Progenitor cell of endocrine pancreas (in vitro differentiated cells): Measurements from ENCODE around the gene SYDE2. TPM values are rescaled to one million over a fixed set of nuclear protein-coding genes. Genes with fewer than 3 reads are reported as not detected.

Experiments used
- DNase-seq: peaks from one replicate; pipeline ENCODE4 v3.0.0; 2021; ENCODE audit warnings: low spot score; ENCODE audit not compliant: unreplicated experiment
- H3K27ac Mint-ChIP-seq: 2 replicates; pipeline ENCODE4 v1.8.0; 2021; ENCODE audit warnings: mild to moderate bottlenecking, moderate library complexity, mixed read lengths
- H3K27me3 Mint-ChIP-seq: 2 replicates; pipeline ENCODE4 v1.8.0; 2021; ENCODE audit warnings: mixed read lengths
- H3K36me3 Mint-ChIP-seq: 2 replicates; pipeline ENCODE4 v1.8.0; 2022; ENCODE audit warnings: mixed read lengths; ENCODE audit not compliant: insufficient read depth
- H3K4me1 Mint-ChIP-seq: 2 replicates; pipeline ENCODE4 v1.8.0; 2021; ENCODE audit warnings: low read depth, mixed read lengths
- H3K4me3 Mint-ChIP-seq: 2 replicates; pipeline ENCODE4 v1.8.0; 2021; ENCODE audit warnings: low read depth, mild to moderate bottlenecking, moderate library complexity, mixed read lengths
- H3K9me3 Mint-ChIP-seq: 2 replicates; pipeline ENCODE4 v1.8.0; 2021; ENCODE audit warnings: low read depth, mixed read lengths
- CTCF ChIP-seq: fragments of 200-600 bp; sonication (generic); IDR thresholded peaks from one replicate; pipeline ENCODE4 v1.5.0; 2021; ENCODE audit warnings: antibody characterized with exemption, mild to moderate bottlenecking; ENCODE audit not compliant: unreplicated experiment
- total RNA-seq: library from RNA; stranded (reverse); gene quantifications from 2 replicates; pipeline ENCODE4 v1.2.1, GENCODE V29; 2021

The SYDE2 gene
- total RNA-seq, 1 donor from 2014 or later = 24.2 TPM

GRCh38 chr1:85214654-85215053, 13.8 kb upstream of the SYDE2 start:
- H3K27me3 Mint-ChIP-seq = no peaks in the 10 kb centered on the region
- H3K9me3 Mint-ChIP-seq = peaks cover 4% of the 10 kb centered on the region
- no peak for TF ChIP-seq CTCF
- H3K36me3 Mint-ChIP-seq = no peaks in the 10 kb centered on the region
- no peak for DNase-seq
- peaks cover 11% of the 10 kb centered on the region for H3K4me1 Mint-ChIP-seq
- no peak overlapping the region for H3K4me3 Mint-ChIP-seq
- H3K27ac Mint-ChIP-seq = no peak overlapping the region

- Mint-ChIP-seq H3K4me1 (peaks cover 2% of the 10 kb centered on the region), H3K36me3 (no peaks in the 10 kb centered on the region), H3K27ac (no peak overlapping the region), H3K9me3 (no peaks in the 10 kb centered on the region), H3K4me3 (no peak overlapping the region), H3K27me3 (no peaks in the 10 kb centered on the region)
- DNase-seq = no peak
- TF ChIP-seq CTCF = no peak
Measured at GRCh38 chr1:85208488-85208887, 7.7 kb upstream of the SYDE2 start.

- Mint-ChIP-seq H3K27me3 (no peaks in the 10 kb centered on the region), H3K9me3 (no peaks in the 10 kb centered on the region), H3K4me3 (no peak overlapping the region), H3K36me3 (no peaks in the 10 kb centered on the region), H3K27ac (no peak overlapping the region), H3K4me1 (peaks cover 22% of the 10 kb centered on the region)
- DNase-seq = no peak
- TF ChIP-seq CTCF = no peak
Measured at GRCh38 chr1:85203573-85204171, 2.9 kb upstream of the SYDE2 start.

GRCh38 chr1:85202864-85203255, 2.0 kb upstream of the SYDE2 start:
- peaks cover 29% of the 10 kb centered on the region for H3K4me1 Mint-ChIP-seq
- no peaks in the 10 kb centered on the region for H3K9me3 Mint-ChIP-seq
- H3K27ac Mint-ChIP-seq = no peak overlapping the region
- no peaks in the 10 kb centered on the region for H3K27me3 Mint-ChIP-seq
- DNase-seq = no peak
- no peaks in the 10 kb centered on the region for H3K36me3 Mint-ChIP-seq
- no peak for TF ChIP-seq CTCF
- H3K4me3 Mint-ChIP-seq = peak overlapping the region; percentile 98

GRCh38 chr1:85202092-85202863, 1.5 kb upstream of the SYDE2 start:
- H3K27me3 Mint-ChIP-seq = no peaks in the 10 kb centered on the region
- peak overlapping the region; percentile 98 for H3K4me3 Mint-ChIP-seq
- DNase-seq = no peak
- H3K36me3 Mint-ChIP-seq = no peaks in the 10 kb centered on the region
- no peak for TF ChIP-seq CTCF
- H3K27ac Mint-ChIP-seq = peak overlapping the region; percentile 100
- H3K9me3 Mint-ChIP-seq = no peaks in the 10 kb centered on the region
- H3K4me1 Mint-ChIP-seq = peaks cover 32% of the 10 kb centered on the region
